PC-9 (cell line): ENCODE results near the gene CUL2. TPM values are rescaled to one million over a fixed set of nuclear protein-coding genes. Genes with fewer than 3 reads are reported as not detected.

ENCODE experiments used
- BruUV-seq: library from RNA; stranded (reverse); fragments of 400-500 nt; replicated peaks from 2 replicates; lab custom pipeline; 2021; lab: Mats Ljungman, UMichigan
- CTCF ChIA-PET: fragments of 300-600 bp; sonication (Branson Sonifier 250); formaldehyde crosslinking; loops from one replicate; lab custom pipeline; 2022; ENCODE audit warnings: antibody characterized with exemption; lab: Charles Lee
- POLR2A ChIA-PET: fragments of 300-600 bp; sonication (Branson Sonifier 250); formaldehyde crosslinking; loops from one replicate; lab custom pipeline; 2022; ENCODE audit warnings: antibody characterized with exemption; ENCODE audit not compliant: unreplicated experiment; lab: Charles Lee
- DNase-seq, 2 experiments: peaks; one replicate each; pipeline versions ENCODE4 v3.0.0 to v3.0.0-alpha.2; 2015 to 2022; ENCODE audit warnings: mixed read lengths in 1 of 2
- H2AFZ ChIP-seq: fragments of 200-600 bp; sonication (generic); 2 replicates; pipeline ENCODE4 v1.8.1; 2017; ENCODE audit warnings: antibody characterized with exemption
- H3F3A ChIP-seq: fragments of 200-600 bp; sonication (generic); 2 replicates; pipeline ENCODE4 v1.8.1; 2017; ENCODE audit warnings: antibody characterized with exemption, mild to moderate bottlenecking, low read depth; ENCODE audit not compliant: insufficient read depth
- H3K27ac ChIP-seq: fragments of 200-600 bp; sonication (generic); 2 replicates; pipeline ENCODE4 v1.6.1; 2016; ENCODE audit warnings: mixed run types
- H3K27me3 ChIP-seq: fragments of 200-600 bp; sonication (generic); 2 replicates; pipeline ENCODE4 v1.6.1; 2016; ENCODE audit warnings: low read depth, mixed run types; ENCODE audit not compliant: insufficient read depth
- H3K36me3 ChIP-seq: fragments of 200-600 bp; sonication (generic); 2 replicates; pipeline ENCODE4 v1.6.1; 2016; ENCODE audit warnings: low read depth, mixed run types
- H3K4me1 ChIP-seq: fragments of 200-600 bp; sonication (generic); replicated peaks from 2 replicates; pipeline ENCODE4 v1.6.1; 2016; ENCODE audit warnings: mixed run types; ENCODE audit not compliant: insufficient read depth
- H3K4me2 ChIP-seq: fragments of 200-600 bp; sonication (generic); 2 replicates; pipeline ENCODE4 v1.6.1; 2017; ENCODE audit warnings: mixed run types
- H3K4me3 ChIP-seq: fragments of 200-600 bp; sonication (generic); 2 replicates; pipeline ENCODE4 v1.6.1; 2016; ENCODE audit warnings: mixed run types
- H3K79me2 ChIP-seq: fragments of 200-600 bp; sonication (generic); 2 replicates; pipeline ENCODE4 v1.6.1; 2017; ENCODE audit warnings: low read depth, mixed run types
- H3K9me2 ChIP-seq: fragments of 200-600 bp; sonication (generic); 2 replicates; pipeline ENCODE4 v1.8.1; 2017; ENCODE audit warnings: mild to moderate bottlenecking; ENCODE audit not compliant: insufficient read depth
- H3K9me3 ChIP-seq: fragments of 200-600 bp; sonication (generic); 2 replicates; pipeline ENCODE4 v1.8.1; 2016; ENCODE audit warnings: low read depth; ENCODE audit not compliant: insufficient read depth
- H4K20me1 ChIP-seq: fragments of 200-600 bp; sonication (generic); 2 replicates; pipeline ENCODE4 v1.8.1; 2017; ENCODE audit not compliant: insufficient read depth
- CTCF ChIP-seq: fragments of 200-600 bp; sonication (generic); conservative IDR thresholded peaks from 2 replicates; pipeline ENCODE4 v1.6.1; 2017; ENCODE audit warnings: mixed run types, antibody characterized with exemption, mild to moderate bottlenecking, moderate library complexity
- EZH2 ChIP-seq: fragments of 200-600 bp; sonication (generic); IDR thresholded peaks from 2 replicates; pipeline ENCODE4 v1.8.0; 2017; ENCODE audit warnings: antibody characterized with exemption, low read depth
- intact Hi-C: fragments of 100-400 bp; cut with micrococcal nuclease; formaldehyde crosslinking; loops from one replicate; pipeline ENCODE4 v1.10.0; 2022; ENCODE audit not compliant: unreplicated experiment
- total RNA-seq: library from RNA; stranded (reverse); gene quantifications from 2 replicates; pipeline ENCODE4 v1.2.3, GENCODE V29; 2021

The CUL2 gene
- total RNA-seq, 1 experiment from 2014 or later, result 31.5 TPM

DNA sequence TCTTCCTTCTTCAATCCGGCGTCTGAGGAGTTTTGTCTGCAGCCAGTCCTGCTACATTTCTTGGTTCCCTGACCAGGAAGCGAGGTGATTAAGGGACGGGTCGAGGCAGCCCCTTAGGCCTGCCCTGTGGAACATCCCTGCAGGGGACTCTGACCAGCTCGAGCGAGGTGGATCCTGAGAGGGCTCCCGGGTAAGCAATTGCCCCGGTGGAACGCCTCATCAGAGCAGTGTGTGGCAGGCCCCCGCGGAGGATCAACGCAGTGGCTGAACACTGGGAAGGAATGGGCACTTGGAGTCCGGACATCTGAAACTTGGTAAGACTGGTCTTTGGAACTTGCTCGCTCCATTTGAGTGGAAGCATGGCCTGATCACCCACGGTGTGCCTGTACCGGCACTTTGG is 121.0 kb downstream of the CUL2 start:
- DNase-seq, result no peak
- Histone ChIP-seq H3K27ac (no peak overlapping the region), H3K4me1 (peaks cover 27% of the 10 kb centered on the region), H3K9me2 (no peaks in the 10 kb centered on the region), H3K4me2 (no peak overlapping the region), H3K79me2 (no peaks in the 10 kb centered on the region), H3K27me3 (no peaks in the 10 kb centered on the region), H3K36me3 (no peaks in the 10 kb centered on the region), H2AFZ (no peak overlapping the region), H3K9me3 (no peaks in the 10 kb centered on the region), H3F3A (0 out of 2 replicates have a peak, but pooled peaks cover 3% of the 10 kb centered on the region), H3K4me3 (no peak overlapping the region), H4K20me1 (no peaks in the 10 kb centered on the region)
- intact Hi-C loops, result no loop called here
- CTCF ChIA-PET, result no interaction called here
- no TSS peak for BruUV-seq
- TF ChIP-seq CTCF, result no peak
- POLR2A ChIA-PET, result no interaction called here

- no TSS peak for BruUV-seq
- TF ChIP-seq EZH2, result no peak
- no peak for TF ChIP-seq CTCF
These were observed 122.7 kb downstream of the CUL2 start for GRCh38 chr10:34967335-34967880.

GRCh38 chr10:34966451-34966850 is 123.7 kb downstream of the CUL2 start:
- Histone ChIP-seq H4K20me1 (no peaks in the 10 kb centered on the region), H3K9me2 (no peaks in the 10 kb centered on the region), H3K4me1 (peaks cover 7% of the 10 kb centered on the region), H3K27me3 (no peaks in the 10 kb centered on the region), H3F3A (no peaks in the 10 kb centered on the region), H3K4me3 (no peak overlapping the region), H2AFZ (no peak overlapping the region), H3K27ac (no peak overlapping the region), H3K4me2 (no peak overlapping the region), H3K9me3 (no peaks in the 10 kb centered on the region), H3K36me3 (no peaks in the 10 kb centered on the region), H3K79me2 (no peaks in the 10 kb centered on the region)
- intact Hi-C loops, result no loop called here
- no peak for DNase-seq
- BruUV-seq, result no TSS peak
- ChIA-PET CTCF (no interaction called here), POLR2A (no interaction called here)
- no peak for TF ChIP-seq CTCF
- no peak for TF ChIP-seq EZH2

More at GRCh38 chr10:34967335-34967880, 122.7 kb downstream of the CUL2 start:
- Histone ChIP-seq H3F3A (no peaks in the 10 kb centered on the region), H3K27me3 (no peaks in the 10 kb centered on the region), H2AFZ (no peak overlapping the region), H3K4me1 (peaks cover 11% of the 10 kb centered on the region), H3K36me3 (no peaks in the 10 kb centered on the region), H3K9me2 (no peaks in the 10 kb centered on the region), H3K27ac (no peak overlapping the region), H3K4me3 (no peak overlapping the region), H4K20me1 (no peaks in the 10 kb centered on the region), H3K9me3 (no peaks in the 10 kb centered on the region), H3K4me2 (no peak overlapping the region), H3K79me2 (no peaks in the 10 kb centered on the region)
- ChIA-PET POLR2A (no interaction called here), CTCF (no interaction called here)
- no peak for DNase-seq
- intact Hi-C loops, result no loop called here
